Ovary (tissue), 3 donors: ENCODE results near the gene GAS2L1.

Experiments
- EP300 ChIP-seq: sonication (generic); formaldehyde crosslinking; IDR thresholded peaks from one replicate; pipeline ENCODE4 v1.6.1; 2017; ENCODE audit warnings: antibody characterized with exemption
- TF ChIP-seq, protein P1 (sequence below), 3 donors: fragments of 450-650 bp in 2 of 3; fragments of 200-600 bp in 1 of 3; IDR thresholded peaks; one replicate each; pipeline versions ENCODE4 v1.5.1 to v1.8.0; 2016 to 2022; ENCODE audit warnings: antibody characterized with exemption in 3 of 3, mild to moderate bottlenecking in 1 of 3
- donor health status: DM: no; HTN: no; CAD: no.

DNA sequence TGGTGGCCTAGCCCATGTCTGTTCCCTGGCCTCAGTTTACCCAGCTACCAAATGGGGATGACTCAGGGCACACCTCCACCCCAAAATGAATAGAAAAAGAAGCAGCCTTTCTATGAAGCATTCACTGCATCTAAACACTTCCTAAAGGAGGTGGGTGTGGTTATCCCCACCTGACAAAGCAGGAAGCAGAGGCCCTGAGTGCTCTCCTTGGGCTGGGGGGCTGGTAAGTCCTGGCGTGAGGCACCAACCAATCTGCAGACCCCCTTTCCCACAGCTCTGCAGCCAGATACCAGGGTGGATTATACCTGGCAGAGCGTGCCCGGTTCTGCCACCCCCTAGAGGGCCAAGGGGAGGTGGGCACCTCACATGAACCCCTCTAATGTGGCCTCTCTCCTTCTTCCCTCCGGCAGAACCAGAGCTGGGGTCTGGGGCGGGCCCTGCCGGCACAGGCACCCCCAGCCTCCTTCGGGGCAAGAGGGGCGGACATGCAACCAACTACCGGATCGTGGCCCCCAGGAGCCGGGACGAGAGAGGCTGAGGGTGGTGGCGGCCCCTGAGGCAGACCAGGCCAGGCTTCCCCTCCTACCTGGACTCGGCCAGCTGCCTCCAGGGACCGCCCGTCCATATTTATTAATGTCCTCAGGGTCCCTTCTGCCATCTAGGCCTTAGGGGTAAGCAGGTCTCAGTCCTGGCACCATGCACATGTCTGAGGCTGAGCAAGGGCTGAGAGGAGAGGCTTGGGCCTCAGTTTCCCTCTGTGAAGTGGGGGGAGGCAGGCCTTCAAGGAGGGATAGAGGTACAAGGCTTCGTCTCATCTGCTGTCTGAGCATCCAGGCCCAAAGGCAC, 47.8 kb upstream of the GAS2L1 start:
- TF ChIP-seq, protein P1, sequence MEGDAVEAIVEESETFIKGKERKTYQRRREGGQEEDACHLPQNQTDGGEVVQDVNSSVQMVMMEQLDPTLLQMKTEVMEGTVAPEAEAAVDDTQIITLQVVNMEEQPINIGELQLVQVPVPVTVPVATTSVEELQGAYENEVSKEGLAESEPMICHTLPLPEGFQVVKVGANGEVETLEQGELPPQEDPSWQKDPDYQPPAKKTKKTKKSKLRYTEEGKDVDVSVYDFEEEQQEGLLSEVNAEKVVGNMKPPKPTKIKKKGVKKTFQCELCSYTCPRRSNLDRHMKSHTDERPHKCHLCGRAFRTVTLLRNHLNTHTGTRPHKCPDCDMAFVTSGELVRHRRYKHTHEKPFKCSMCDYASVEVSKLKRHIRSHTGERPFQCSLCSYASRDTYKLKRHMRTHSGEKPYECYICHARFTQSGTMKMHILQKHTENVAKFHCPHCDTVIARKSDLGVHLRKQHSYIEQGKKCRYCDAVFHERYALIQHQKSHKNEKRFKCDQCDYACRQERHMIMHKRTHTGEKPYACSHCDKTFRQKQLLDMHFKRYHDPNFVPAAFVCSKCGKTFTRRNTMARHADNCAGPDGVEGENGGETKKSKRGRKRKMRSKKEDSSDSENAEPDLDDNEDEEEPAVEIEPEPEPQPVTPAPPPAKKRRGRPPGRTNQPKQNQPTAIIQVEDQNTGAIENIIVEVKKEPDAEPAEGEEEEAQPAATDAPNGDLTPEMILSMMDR (IDR thresholded peaks at IDR 0.05), result no peak
- no peak for TF ChIP-seq EP300
